BLaER1 (cell line): ENCODE results near the gene RRM1.

Experiments
- H3K27ac ChIP-seq: shearing (Covaris generic); formaldehyde crosslinking; 2 replicates; pipeline ENCODE4 v1.8.1; 2022
- H3K27me3 ChIP-seq: shearing (Covaris generic); formaldehyde crosslinking; 2 replicates; pipeline ENCODE4 v1.8.1; 2022
- H3K36me3 ChIP-seq: shearing (Covaris generic); formaldehyde crosslinking; 2 replicates; pipeline ENCODE4 v1.8.1; 2022
- H3K4me1 ChIP-seq: shearing (Covaris generic); formaldehyde crosslinking; 2 replicates; pipeline ENCODE4 v1.8.1; 2022
- H3K4me2 ChIP-seq: shearing (Covaris generic); formaldehyde crosslinking; 2 replicates; pipeline ENCODE4 v1.8.1; 2022
- H3K4me3 ChIP-seq: shearing (Covaris generic); formaldehyde crosslinking; 2 replicates; pipeline ENCODE4 v1.8.1; 2022
- H3K9ac ChIP-seq: shearing (Covaris generic); formaldehyde crosslinking; 2 replicates; pipeline ENCODE4 v1.8.1; 2022
- H3K9me3 ChIP-seq: shearing (Covaris generic); formaldehyde crosslinking; 2 replicates; pipeline ENCODE4 v1.8.1; 2022
- H4K20me1 ChIP-seq: shearing (Covaris generic); formaldehyde crosslinking; 2 replicates; pipeline ENCODE4 v1.8.1; 2022
- Cebpa-rat ChIP-seq: shearing (Covaris generic); IDR thresholded peaks from 2 replicates; pipeline ENCODE4 v1.8.1; 2022

The RRM1 gene

DNA sequence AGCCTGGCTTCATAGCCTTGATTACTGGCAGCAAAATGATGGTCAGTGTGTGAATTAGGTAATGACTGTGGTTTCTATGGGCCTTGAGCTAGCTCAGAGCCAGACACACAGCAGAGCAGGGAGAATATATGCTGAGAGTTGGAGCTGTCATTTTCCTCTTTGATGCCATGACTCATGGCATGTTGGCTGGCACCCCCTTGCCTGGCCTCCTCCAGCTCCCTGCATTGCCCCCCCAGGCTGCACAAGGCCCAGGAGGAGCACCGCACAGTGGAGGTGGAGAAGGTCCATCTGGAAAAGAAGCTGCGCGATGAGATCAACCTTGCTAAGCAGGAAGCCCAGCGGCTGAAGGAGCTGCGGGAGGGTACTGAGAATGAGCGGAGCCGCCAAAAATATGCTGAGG lies 20.3 kb upstream of the RRM1 start:
- no peaks in the 10 kb centered on the region for H3K9me3 ChIP-seq
- no peaks in the 10 kb centered on the region for H4K20me1 ChIP-seq
- no peak overlapping the region for H3K4me3 ChIP-seq
- H3K4me1 ChIP-seq: no peaks in the 10 kb centered on the region
- H3K4me2 ChIP-seq: no peak overlapping the region
- no peak overlapping the region for H3K27ac ChIP-seq
- TF ChIP-seq Cebpa-rat: no peak
- no peak overlapping the region for H3K9ac ChIP-seq
- H3K36me3 ChIP-seq: peaks cover 5% of the 10 kb centered on the region; the same call in 1 of the 2 replicates
- no peaks in the 10 kb centered on the region for H3K27me3 ChIP-seq

DNA sequence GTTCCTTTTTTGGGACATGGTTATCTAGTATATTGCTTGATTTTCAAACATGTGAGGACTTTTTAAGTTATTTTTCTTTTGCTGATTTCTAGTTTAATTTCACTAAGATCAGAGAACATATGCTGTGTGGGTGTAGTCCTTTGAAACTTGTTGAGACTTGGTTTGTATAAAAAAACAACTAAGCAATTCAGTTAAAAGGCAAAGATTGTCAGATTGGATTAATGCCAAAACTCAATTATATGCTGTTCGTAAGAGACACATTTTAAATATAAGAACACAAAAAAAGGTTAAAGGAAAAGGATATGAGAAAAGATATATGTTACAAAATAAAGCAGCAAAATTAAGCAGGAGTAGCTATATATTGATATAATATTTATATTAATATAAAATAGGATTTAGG lies 17.8 kb upstream of the RRM1 start:
- H3K27me3 ChIP-seq: no peaks in the 10 kb centered on the region
- H3K4me3 ChIP-seq: no peak overlapping the region
- no peak overlapping the region for H3K4me2 ChIP-seq
- no peaks in the 10 kb centered on the region for H3K9me3 ChIP-seq
- no peaks in the 10 kb centered on the region for H3K4me1 ChIP-seq
- peaks cover 5% of the 10 kb centered on the region; the same call in 1 of the 2 replicates for H3K36me3 ChIP-seq
- H3K9ac ChIP-seq: no peak overlapping the region
- TF ChIP-seq Cebpa-rat: no peak
- H3K27ac ChIP-seq: no peak overlapping the region
- no peaks in the 10 kb centered on the region for H4K20me1 ChIP-seq

- H3K4me3 ChIP-seq: no peak overlapping the region
- H3K27me3 ChIP-seq: no peaks in the 10 kb centered on the region
- no peaks in the 10 kb centered on the region for H3K9me3 ChIP-seq
- no peak overlapping the region for H3K9ac ChIP-seq
- TF ChIP-seq Cebpa-rat: no peak
- H3K4me1 ChIP-seq: no peaks in the 10 kb centered on the region
- H3K4me2 ChIP-seq: no peak overlapping the region
- H3K36me3 ChIP-seq: peaks cover 29% of the 10 kb centered on the region
- H4K20me1 ChIP-seq: no peaks in the 10 kb centered on the region
- H3K27ac ChIP-seq: no peak overlapping the region
These were observed 11.4 kb upstream of the RRM1 start for GRCh38 chr11:4083198-4083597.

DNA sequence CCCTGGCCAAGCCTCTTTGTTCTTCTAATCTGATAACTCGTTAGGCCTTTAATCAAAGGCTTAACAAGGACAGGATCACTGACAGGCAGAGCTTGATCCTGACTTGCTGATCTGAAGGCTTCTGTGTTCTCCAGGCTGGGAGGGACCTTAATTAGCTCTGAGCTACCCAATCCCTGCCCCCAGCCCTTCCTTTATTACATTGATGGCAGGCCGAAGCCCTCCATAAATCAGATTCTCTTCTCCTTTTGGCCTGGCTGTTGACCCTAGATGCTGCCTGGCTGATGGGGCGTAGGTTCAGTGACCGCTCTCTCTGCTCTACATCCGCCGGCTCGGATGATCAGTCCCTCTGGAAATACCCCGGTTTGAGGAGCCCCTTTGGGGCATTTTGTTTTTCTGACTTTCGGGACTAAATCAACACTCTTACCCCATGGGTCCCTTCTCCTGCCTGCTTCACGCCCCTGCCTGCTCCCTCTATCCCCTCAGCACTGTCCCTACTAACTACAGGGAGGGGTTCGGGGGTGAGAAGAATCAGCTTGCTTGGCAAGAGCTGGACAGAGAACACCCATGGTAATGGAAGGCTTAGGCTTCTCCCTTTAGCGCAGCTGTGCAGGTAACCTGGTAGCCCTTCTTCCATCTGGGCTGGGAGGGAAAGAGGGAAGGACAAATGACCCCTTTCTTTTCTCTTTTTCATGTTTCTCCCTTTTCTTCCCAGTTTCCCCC lies 10.0 kb upstream of the RRM1 start:
- no peak overlapping the region for H3K27ac ChIP-seq
- H4K20me1 ChIP-seq: no peaks in the 10 kb centered on the region
- TF ChIP-seq Cebpa-rat: no peak
- H3K9me3 ChIP-seq: no peaks in the 10 kb centered on the region
- peaks cover 29% of the 10 kb centered on the region for H3K36me3 ChIP-seq
- H3K27me3 ChIP-seq: no peaks in the 10 kb centered on the region
- H3K9ac ChIP-seq: no peak overlapping the region
- H3K4me1 ChIP-seq: no peaks in the 10 kb centered on the region
- no peak overlapping the region for H3K4me2 ChIP-seq
- no peak overlapping the region for H3K4me3 ChIP-seq

DNA sequence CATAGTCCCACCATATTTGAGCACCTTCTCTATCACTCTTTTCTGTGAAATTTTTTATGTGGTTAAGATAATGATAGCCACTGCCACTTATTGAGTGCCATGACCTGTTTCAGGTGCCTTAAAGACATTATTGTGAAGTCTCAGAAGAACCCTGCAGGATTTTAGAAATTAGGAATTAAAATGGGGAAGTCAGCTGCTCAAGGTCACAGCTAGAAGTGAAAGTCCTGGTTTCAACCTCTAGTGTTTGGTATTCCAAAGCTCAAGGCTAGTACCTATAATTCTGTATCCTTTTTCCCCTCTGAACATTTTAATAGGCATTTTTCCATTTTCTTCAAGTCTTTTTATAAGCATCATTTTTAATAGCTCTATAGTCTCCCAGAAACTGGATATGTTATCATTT lies 9.0 kb upstream of the RRM1 start:
- TF ChIP-seq Cebpa-rat: no peak
- Histone ChIP-seq H3K4me1 (no peaks in the 10 kb centered on the region), H3K9me3 (no peaks in the 10 kb centered on the region), H4K20me1 (no peaks in the 10 kb centered on the region), H3K27ac (no peak overlapping the region), H3K4me2 (no peak overlapping the region), H3K9ac (no peak overlapping the region), H3K4me3 (no peak overlapping the region), H3K27me3 (no peaks in the 10 kb centered on the region), H3K36me3 (peaks cover 29% of the 10 kb centered on the region)

DNA sequence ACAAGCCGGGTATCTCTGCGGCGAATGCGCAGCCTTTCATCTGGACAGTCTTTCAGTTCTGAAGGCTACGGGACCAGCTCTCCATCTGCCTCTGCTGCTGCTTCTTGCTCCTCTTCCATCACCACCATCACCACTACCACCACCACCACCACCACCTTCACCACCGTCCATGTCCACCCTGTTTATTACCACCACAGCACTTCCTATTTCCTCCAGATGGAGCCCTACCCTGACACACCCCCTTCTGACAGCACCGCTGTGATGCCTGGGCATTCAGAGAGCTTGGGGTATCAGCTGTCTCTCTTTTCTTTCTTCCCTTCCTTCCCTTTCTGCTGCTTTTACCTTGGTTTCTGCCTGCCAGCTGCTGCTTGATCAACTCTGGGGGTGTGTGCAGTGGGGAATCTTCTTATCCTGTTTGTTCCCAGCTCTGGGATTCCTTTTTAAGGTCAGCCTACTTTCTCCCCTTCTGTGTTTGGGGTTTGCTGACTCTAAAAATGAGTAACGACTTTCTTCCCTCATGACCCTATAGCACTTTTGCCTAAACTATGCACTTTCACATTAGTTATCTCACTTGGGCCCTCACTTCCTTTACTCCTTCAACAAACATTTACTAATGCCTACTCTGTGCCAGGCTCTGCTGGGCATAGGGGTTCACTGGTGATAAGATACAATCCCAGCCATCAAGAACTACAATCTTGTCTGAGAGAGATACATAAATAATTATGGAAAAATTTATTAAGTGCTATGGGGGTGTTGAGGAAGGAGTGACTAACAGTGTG lies 7.8 kb upstream of the RRM1 start:
- TF ChIP-seq Cebpa-rat: no peak
- Histone ChIP-seq H3K4me3 (no peak overlapping the region), H3K4me2 (no peak overlapping the region), H3K9me3 (no peaks in the 10 kb centered on the region), H3K4me1 (peaks cover 7% of the 10 kb centered on the region), H4K20me1 (no peaks in the 10 kb centered on the region), H3K27me3 (no peaks in the 10 kb centered on the region), H3K36me3 (peaks cover 35% of the 10 kb centered on the region), H3K27ac (no peak overlapping the region), H3K9ac (no peak overlapping the region)

DNA sequence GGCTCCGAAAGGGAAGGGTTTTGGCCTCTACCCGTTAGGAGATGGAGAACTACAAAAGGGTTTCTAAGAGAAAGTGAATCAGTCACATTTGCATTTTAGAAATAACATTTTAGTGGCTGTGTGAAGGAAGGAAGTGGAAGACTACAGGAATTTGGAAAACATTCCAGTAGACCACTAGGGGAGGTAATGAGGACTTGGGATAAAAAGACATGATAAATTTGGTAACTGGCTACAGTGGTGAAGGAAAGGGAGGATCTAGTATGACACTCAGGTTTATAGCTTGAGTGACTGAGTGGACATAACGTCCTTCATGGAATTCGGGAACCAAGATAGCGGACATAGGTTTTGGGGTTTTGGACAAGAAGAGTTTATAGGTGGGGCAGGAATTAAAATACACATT lies 7.0 kb upstream of the RRM1 start:
- no peak overlapping the region for H3K27ac ChIP-seq
- peaks cover 15% of the 10 kb centered on the region for H3K4me1 ChIP-seq
- H4K20me1 ChIP-seq: no peaks in the 10 kb centered on the region
- H3K4me2 ChIP-seq: no peak overlapping the region
- H3K4me3 ChIP-seq: no peak overlapping the region
- H3K9me3 ChIP-seq: no peaks in the 10 kb centered on the region
- H3K36me3 ChIP-seq: peaks cover 31% of the 10 kb centered on the region
- TF ChIP-seq Cebpa-rat: no peak
- no peak overlapping the region for H3K9ac ChIP-seq
- no peaks in the 10 kb centered on the region for H3K27me3 ChIP-seq

DNA sequence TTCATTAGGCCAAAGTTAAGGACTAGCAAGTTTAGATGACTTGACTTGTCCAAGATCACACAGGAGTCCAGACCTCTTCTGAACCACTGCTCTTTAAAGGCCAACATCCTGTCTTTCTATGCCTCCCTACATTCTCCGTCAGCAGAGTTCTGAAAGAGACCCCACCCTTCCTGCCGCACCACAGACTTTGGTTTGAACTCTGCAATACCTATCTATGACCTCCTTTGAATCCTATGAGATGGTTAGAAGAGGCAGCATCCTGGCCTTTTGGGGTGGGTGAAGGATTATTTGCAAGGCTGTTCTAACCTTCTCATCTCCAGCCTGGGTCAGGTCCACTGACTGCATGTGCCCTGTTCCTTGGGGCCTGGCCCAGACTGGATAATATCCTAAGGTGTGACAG lies 4.3 kb upstream of the RRM1 start:
- peaks cover 16% of the 10 kb centered on the region for H3K36me3 ChIP-seq
- no peaks in the 10 kb centered on the region for H4K20me1 ChIP-seq
- no peak overlapping the region for H3K9ac ChIP-seq
- H3K4me2 ChIP-seq: no peak overlapping the region
- no peaks in the 10 kb centered on the region for H3K9me3 ChIP-seq
- peaks cover 26% of the 10 kb centered on the region for H3K4me1 ChIP-seq
- no peaks in the 10 kb centered on the region for H3K27me3 ChIP-seq
- no peak overlapping the region for H3K4me3 ChIP-seq
- no peak overlapping the region for H3K27ac ChIP-seq
- TF ChIP-seq Cebpa-rat: no peak

DNA sequence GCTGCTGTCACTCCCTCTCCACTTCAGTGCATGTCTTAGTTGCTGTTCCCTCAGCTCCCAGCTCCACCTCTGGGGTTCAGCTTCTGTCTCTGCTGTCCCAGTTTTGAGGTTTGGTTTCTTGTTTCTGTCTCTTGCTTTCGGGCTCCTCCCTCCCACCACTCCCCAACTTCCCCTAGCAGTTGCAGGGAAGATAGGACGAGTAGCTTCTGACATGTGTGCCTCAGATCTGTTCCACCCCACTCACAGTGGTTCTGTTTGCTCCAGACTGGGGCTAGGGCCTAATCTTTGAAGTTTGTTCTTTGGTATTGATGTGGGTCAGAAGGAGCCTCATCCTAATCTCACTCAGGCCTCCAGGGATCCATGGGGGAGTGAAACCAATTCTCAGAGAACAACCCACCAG lies 2.6 kb upstream of the RRM1 start:
- Histone ChIP-seq H3K9ac (peak overlapping the region; percentile 5; the same call in 1 of the 2 replicates), H3K4me2 (peak overlapping the region; percentile 33), H3K36me3 (peaks cover 11% of the 10 kb centered on the region), H3K4me3 (no peak overlapping the region), H4K20me1 (no peaks in the 10 kb centered on the region), H3K27me3 (no peaks in the 10 kb centered on the region), H3K4me1 (peaks cover 44% of the 10 kb centered on the region), H3K9me3 (no peaks in the 10 kb centered on the region), H3K27ac (no peak overlapping the region)
- no peak for TF ChIP-seq Cebpa-rat
